Renal pelvis (tissue), 12 donors: ENCODE data around the gene PCDHAC1. TPM values are rescaled to one million over a fixed set of nuclear protein-coding genes. Genes with fewer than 3 reads are reported as not detected.
"Not testable (repeated sequence)": the region's sequence is repeated elsewhere in the genome, so short reads cannot be mapped to it uniquely, and the experiment has no call there.

ENCODE experiments used
- DNase-seq: peaks from one replicate; pipeline ENCODE4 v3.0.0-alpha.2; 2013
- long read RNA-seq, 16 experiments: transcript quantifications; one replicate each; lab custom pipeline, GENCODE V29; 2026
- polyA plus RNA-seq, 3 donors: library from polyadenylated mRNA; unstranded; fragments of 120-200 nt; gene quantifications; one replicate each; pipeline ENCODE4 v1.2.1, GENCODE V29; 2013; ENCODE audit not compliant: insufficient read length in 3 of 3

The PCDHAC1 gene, protein sequence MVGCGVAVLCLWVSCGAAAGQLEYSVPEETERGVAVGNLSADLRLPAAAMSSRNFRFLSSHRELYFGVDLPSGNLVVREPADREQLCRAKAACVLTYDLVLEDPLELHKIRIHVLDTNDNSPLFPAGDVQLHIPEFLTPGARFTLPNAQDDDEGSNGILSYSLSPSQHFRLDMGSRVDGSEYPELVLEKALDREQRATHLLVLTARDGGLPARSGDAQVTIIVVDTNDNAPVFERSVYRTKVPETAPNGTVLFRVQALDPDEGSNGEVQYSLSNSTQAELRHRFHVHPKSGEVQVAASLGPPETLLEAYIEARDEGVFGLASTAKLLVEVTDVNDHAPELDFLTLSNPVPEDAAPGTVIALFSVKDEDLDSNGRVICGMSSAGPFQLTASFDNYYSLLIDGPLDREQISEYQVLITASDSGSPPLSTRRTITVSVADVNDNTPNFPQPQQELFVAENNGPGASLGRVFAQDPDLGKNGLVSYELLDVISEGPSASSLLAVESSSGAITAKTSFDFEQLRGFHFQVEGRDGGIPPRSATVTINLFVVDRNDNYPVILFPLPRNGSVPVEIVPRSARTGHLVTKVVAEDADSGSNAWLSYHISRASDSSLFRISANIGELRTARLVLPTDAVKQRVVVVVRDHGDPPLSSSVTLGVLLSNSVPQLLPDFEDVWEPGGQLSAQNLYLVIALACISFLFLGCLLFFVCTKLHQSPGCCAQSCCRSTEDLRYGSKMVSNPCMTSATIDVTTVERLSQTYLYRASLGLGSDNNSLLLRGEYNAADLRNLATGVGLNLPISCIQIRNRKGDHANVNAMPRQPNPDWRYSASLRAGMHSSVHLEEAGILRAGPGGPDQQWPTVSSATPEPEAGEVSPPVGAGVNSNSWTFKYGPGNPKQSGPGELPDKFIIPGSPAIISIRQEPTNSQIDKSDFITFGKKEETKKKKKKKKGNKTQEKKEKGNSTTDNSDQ
- under 1 TPM; 0.06 to 0.10 (median 0.06) TPM for polyA plus RNA-seq
- long read RNA-seq, donor 1, full-length matches to known transcripts = 1 of 1 reads
- long read RNA-seq, donor 1, partial matches to known transcripts = 0 of 1 reads
- long read RNA-seq, donor 1, other reads (novel, unspliced or antisense) = 0 of 1 reads
- long read RNA-seq, donor 2 = 0 reads
- long read RNA-seq, donor 3 = 0 reads
- long read RNA-seq, donor 4 = 0 reads
- long read RNA-seq, donor 5 = 0 reads
- long read RNA-seq, donor 6 = 0 reads
- long read RNA-seq, donor 7 = 0 reads
- long read RNA-seq, donor 8 = 0 reads
- long read RNA-seq, donor 9 = 0 reads
- long read RNA-seq, donor 10 = 0 reads
- long read RNA-seq, donor 11 = 0 reads
- long read RNA-seq, donor 12 = 0 reads
- long read RNA-seq, donor 13 = 0 reads
- long read RNA-seq, donor 14 = 0 reads
- long read RNA-seq, donor 15 = 0 reads
- long read RNA-seq, donor 16, full-length matches to known transcripts = 1 of 1 reads
- long read RNA-seq, donor 16, partial matches to known transcripts = 0 of 1 reads
- long read RNA-seq, donor 16, other reads (novel, unspliced or antisense) = 0 of 1 reads

DNA sequence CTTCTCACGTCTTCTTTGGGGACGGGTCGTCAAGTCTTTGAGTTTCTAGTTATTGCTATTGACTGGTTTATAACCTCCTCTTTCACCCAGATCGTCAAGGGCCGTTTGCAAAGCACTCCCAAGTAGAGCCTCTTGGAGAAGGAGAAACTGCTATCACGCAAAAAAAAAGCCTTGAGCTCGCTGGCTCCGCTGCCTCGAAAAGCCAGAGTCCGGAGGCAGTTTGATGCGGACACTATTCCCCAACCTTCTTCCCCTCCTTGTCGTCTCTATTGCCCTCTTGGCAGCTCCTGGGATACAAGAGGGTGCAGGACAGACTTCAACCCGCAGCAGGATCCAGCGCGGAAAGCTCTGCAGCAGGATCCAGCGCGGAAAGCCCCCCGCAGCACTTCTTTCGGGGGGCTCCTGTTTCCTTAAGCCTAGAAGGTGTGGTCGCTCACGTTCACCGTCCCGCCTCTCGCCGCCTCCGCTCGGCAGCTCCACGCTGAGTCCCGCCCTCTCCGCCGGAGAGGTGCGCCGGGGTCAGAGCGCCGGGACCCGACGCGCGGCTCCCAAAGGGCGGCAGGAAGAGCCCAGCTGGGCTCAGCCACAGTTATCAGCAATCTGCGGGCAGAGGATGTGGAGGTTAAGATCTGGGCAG lies at the start of gene PCDHAC1:
Gene PCDHAC1 (plus strand): TSS at position 494 of the 637 bp plus-strand sequence. CDS start 594 bp downstream, outside the sequence.
- DNase-seq = no peak

DNA sequence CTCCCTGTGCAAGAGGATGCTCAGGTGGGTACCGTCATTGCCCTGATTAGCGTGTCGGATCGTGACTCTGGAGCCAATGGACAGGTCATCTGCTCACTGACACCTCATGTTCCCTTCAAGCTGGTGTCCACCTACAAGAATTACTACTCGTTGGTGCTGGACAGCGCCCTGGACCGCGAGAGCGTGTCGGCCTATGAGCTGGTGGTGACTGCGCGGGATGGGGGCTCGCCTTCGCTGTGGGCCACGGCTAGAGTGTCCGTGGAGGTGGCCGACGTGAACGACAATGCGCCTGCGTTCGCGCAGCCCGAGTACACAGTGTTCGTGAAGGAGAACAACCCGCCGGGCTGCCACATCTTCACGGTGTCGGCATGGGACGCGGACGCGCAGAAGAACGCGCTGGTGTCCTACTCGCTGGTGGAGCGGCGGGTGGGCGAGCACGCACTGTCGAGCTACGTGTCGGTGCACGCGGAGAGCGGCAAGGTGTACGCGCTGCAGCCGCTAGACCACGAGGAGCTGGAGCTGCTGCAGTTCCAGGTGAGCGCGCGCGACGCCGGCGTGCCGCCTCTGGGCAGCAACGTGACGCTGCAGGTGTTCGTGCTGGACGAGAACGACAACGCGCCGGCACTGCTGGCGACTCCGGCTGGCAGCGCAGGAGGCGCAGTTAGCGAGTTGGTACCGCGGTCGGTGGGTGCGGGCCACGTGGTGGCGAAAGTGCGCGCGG lies 49.4 kb upstream of the PCDHAC1 start:
- not testable (repeated sequence) for DNase-seq

DNA sequence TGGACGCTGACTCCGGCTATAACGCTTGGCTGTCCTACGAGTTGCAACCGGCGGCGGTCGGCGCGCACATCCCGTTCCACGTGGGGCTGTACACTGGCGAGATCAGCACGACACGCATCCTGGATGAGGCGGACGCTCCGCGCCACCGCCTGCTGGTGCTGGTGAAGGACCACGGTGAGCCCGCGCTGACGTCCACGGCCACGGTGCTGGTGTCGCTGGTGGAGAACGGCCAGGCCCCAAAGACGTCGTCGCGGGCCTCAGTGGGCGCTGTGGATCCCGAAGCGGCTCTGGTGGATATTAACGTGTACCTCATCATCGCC lies 48.9 kb upstream of the PCDHAC1 start:
- DNase-seq = no peak

DNA sequence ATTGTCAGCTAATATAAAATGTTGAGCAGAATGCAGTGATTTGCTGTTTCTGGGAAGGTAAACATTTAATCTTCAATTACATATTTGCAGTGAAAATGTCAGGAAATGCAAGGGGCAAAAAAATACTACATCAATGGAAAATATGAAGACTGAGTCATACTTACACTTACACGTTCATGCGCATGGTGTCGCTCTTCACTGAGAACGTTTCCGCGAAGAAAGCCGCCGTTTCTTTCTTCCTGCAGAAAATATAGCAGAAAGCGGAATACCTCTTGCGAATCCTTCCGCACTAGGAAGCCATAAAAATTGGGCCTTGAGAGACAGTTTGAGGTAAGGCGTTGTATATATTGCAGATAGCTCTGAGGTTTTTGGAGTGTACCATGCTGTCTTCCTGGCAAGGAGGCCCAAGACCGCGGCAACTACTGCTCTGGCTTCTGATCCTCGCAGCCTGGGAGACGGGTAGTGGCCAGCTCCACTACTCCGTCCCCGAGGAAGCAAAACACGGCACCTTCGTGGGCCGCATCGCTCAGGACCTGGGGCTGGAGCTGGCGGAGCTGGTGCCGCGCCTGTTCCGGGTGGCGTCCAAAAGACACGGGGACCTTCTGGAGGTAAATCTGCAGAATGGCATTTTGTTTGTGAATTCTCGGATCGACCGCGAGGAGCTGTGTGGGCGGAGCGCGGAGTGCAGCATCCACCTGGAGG lies 44.1 kb upstream of the PCDHAC1 start, which contains the start of gene PCDHA13:
Gene PCDHA13 (plus strand): TSS at position 236 of the 702 bp plus-strand sequence. CDS start 145 bp downstream, at position 381.
- no peak for DNase-seq

DNA sequence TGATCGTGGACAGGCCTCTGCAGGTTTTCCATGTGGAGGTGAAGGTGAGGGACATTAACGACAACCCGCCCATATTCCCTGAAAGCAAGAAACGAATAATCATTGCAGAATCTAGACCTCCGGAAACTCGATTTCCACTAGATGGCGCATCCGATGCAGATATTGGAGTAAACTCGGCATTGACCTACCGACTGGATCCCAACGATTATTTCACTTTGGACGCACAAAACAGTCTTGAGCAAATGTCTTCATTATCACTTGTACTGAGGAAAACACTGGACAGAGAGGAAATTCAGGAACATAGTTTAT lies 43.6 kb upstream of the PCDHAC1 start:
- DNase-seq = no peak

DNA sequence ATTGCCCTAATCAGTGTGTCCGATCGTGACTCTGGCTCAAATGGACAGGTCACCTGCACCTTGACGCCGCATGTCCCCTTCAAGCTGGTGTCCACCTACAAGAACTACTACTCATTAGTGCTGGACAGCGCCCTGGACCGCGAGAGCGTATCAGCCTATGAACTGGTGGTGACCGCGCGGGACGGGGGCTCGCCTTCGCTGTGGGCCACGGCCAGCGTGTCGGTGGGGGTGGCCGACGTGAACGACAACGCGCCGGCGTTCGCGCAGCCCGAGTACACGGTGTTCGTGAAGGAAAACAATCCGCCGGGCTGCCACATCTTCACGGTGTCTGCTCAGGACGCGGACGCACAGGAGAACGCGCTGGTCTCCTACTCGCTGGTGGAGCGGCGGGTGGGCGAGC lies 42.7 kb upstream of the PCDHAC1 start:
- no peak for DNase-seq

DNA sequence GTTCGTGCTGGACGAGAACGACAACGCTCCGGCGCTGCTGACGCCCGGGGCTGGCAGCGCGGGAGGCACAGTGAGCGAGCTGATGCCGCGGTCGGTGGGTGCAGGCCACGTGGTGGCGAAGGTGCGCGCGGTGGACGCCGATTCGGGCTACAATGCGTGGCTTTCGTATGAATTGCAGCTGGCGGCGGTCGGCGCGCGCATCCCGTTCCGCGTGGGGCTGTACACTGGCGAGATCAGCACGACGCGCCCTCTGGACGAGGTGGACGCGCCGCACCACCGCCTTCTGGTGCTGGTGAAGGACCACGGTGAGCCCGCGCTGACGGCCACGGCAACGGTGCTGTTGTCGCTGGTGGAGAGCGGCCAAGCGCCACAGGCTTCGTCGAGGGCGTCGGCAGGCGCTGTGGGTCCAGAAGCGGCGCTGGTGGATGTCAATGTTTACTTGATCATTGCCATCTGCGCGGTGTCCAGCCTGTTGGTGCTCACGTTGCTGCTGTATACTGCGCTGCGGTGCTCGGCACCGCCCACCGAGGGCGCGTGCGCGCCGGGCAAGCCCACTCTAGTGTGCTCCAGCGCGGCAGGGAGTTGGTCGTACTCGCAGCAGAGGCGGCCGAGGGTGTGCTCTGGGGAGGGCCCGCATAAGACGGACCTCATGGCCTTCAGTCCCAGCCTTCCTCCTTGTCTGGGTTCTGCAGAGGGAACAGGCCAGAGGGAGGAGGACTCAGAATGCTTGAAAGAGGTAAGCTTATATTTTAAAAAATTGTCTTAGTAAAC lies 42.0 kb upstream of the PCDHAC1 start:
- no peak for DNase-seq

DNA sequence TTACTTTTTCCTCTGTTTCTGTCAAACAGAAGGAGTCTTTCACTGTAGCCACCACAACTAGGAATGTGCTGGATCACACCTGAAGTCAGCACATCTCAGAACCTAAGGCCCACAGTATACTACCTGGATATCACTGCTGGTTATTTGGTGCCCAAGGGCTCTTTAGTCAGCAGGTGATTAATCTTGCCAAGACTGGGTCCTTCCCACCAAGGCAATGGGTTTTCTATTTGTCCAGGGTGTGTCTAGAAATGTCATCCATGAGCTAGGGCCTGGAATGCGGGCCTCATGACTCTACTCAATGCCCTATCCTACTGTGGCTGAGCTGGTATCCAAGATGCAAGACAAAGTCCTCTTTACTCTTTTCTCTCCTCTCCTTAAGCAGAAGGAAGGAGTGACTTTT lies 9.8 kb upstream of the PCDHAC1 start:
- DNase-seq = no peak

DNA sequence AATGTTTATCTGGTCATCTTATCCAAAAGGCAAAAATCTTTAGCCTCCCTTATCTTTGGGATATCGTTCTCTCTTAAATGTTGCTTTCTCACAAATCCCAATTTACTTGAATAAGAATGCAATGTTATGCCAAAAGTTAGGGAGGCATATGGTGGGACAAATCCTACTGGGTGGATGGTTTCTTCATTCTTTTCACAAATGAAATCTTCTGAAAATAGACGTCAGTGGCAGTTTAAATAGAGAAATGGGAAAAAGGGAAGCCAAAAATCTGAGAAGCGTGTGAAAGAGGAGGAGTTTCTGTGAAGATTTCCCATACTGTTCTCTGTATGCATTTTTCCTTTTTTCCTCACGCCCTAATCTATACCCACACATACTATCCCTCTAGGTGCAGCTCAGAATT lies 2.5 kb upstream of the PCDHAC1 start:
- DNase-seq = no peak

DNA sequence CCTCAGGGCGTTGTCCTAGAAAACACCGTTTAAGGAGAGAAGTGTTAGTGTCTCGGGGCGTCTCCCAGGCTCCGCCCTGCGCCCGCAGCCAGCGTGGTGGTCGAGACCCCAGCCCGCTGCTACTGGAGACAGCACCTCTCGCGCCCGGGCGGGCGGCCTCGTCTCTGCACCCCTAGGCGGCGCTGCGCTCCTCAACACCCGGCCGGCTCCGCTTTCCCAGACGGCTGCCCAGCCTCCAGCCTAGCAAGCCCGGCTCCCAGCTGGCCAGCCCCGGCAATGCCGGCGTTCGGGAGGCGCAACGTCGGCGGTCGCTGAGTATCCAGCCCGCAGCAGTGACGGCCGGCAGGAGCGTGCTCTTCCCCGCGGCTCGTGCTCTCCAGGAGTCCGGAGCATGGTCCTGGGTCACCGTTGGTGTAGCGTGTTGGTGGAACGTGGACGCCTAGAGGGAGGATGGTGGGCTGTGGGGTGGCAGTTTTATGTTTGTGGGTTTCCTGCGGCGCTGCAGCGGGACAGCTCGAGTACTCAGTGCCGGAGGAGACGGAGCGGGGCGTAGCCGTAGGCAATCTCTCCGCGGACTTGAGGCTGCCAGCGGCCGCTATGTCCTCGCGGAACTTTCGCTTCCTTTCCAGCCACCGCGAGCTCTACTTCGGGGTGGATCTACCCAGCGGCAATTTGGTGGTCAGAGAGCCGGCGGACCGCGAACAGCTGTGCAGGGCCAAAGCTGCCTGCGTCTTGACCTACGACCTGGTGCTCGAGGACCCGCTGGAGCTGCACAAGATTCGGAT lies 536 bp downstream of the PCDHAC1 start:
- peak; percentile 74 for DNase-seq

DNA sequence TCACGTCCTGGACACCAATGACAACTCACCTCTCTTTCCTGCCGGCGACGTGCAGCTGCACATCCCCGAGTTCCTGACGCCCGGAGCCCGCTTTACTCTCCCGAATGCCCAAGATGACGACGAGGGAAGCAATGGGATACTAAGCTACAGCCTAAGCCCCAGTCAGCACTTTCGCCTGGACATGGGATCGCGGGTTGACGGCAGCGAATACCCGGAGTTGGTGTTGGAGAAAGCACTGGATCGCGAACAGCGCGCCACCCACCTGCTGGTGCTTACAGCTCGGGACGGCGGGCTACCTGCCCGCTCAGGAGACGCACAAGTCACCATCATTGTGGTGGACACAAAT lies 1.1 kb downstream of the PCDHAC1 start:
- no peak for DNase-seq

DNA sequence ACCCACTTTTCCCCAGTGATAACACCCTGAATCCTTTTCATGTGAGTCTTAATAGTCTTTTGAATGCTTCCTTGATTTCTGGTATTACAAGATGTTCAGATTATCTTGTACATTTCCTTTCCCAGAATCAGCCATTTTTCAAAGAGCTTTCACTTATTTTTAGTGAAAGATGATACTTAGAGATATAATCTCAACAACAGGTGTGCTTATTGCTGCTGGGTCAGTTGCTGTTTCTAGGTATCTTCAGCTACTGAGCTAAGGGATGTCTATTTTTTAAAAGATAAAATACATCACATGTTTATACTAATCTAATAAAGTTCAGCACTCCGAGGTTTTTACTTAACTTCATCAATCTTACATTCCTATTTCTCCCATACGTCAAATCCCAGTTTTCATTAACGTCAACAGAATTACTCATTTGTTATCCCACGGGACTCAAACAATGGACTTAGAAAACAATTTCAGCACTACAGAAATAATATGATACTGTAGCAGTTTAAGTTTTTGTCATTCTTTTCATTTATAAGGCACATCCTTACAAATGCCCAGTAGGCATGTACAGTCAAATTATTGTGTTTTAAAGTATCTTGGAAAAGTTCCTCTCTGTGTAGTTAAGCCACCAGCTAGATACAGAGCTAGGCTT lies 9.0 kb downstream of the PCDHAC1 start:
- DNase-seq = no peak

DNA sequence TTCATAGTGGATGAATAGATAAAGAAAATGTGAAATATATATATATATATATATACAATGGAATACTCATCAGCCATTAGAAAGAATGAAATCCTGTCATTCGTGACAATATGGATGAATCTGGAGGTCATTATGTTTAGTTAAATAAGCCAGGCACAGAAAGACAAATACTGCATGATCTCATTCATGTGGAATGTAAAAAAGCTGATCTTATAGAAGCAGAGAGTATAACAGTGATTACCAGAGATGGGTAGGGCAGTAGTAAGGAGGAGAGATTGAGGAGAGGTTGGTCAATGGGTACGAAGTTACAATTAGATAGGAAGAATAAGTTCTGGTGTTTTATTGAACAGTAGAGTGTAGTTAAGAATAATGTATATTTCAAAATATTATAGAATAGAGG lies 20.5 kb downstream of the PCDHAC1 start:
- no peak for DNase-seq

DNA sequence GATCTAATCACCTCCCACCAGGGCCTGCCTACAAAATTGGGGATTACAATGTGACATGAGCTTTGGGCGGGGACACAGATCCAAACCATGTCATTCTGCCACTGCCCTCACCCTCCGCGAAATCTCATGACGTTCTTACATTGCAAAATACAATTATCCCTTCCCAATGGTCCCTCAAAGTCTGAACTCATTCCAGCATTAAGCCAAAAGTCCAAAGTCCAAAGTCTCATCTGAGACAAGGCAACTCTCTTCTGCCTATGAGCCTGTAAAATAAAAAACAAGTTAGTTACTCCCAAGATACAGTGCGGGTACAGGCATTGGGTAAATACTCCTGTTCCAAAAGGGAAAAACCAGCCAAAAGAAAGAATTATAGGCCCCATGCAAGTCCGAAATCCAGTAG lies 25.5 kb downstream of the PCDHAC1 start:
- no peak for DNase-seq

DNA sequence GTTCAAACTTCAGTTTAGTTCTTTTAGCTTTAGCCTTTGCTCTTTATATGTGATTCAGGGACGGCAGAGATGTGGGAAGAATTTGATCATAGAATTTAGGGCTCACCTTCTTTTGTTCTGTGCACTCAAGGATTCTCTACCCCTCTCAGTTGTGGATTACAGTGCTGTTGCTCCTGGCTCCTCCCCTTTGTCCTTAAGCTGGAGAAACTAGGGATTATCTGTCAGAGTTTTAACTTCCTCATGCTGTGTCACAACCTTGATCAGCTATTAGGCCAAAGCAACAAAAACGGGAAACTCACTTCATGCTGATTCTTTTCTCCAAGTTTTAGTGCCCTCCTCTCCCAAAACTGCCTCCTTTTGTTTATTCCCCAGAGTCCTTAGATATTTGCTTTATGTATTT lies 27.1 kb downstream of the PCDHAC1 start:
- DNase-seq = no peak

DNA sequence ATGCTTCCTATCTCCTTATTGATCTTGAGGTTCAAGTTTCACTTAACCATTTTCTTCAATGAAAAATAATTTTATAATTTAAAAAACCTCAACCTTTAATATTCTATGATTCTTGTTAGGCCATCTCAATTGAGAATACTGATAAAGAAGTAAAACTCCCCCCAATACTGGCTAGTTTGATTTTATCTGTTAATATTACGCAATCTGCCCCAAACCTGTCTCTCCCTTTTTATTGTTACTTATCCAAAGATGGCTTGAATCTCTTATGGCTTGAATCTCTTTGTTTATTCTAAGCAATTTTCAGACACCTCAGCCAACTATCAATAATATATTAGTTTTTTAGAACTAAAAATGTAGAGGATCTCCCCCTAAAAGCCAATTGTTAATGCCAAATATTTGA lies 36.1 kb downstream of the PCDHAC1 start:
- no peak for DNase-seq

DNA sequence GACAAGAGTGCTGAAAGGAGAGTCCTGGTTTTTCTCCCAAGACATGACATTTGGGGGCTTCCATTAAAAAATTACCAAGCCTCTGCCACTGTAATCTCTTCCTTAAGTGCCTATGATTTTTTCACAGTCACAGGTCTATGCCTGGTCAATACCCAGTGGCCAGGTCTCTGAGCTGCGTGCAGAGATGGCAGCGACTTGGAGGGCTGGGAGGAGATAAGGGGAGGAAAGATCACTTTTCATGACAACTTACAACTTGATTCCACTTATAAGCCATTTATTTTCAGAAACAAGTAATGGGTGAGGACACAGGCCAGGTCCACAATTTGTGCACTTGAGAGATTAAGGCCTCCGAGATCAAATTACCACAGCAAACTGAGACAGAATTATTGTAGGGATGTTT lies 38.3 kb downstream of the PCDHAC1 start:
- DNase-seq = no peak

DNA sequence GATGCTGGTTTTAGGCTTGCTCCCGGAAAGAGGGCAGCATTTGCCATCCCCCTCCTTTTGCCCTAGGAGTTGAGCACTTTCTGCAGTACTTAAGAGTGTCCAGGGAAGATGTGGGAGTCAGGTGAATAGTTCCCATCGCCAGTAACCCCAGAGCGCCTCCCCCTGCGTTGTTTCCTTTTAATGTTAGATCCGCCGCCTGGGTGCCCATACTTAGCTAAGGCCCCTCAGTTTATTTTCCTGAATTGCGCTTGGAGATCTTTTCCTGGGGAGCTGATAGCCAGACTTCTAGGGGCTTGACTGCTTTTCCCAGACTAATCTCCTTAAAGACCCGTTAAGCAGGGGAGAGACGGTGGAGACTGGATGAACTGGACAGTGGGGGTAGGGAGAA lies 39.8 kb downstream of the PCDHAC1 start:
- DNase-seq = peak; percentile 1
